NCI-H2171 (cell line): Measurements from ENCODE around the gene TSPOAP1.

ENCODE experiments used
- DNase-seq: peaks from one replicate; lab custom pipeline; 2025; lab: John Stamatoyannopoulos, UW

TSPOAP1 gene, protein sequence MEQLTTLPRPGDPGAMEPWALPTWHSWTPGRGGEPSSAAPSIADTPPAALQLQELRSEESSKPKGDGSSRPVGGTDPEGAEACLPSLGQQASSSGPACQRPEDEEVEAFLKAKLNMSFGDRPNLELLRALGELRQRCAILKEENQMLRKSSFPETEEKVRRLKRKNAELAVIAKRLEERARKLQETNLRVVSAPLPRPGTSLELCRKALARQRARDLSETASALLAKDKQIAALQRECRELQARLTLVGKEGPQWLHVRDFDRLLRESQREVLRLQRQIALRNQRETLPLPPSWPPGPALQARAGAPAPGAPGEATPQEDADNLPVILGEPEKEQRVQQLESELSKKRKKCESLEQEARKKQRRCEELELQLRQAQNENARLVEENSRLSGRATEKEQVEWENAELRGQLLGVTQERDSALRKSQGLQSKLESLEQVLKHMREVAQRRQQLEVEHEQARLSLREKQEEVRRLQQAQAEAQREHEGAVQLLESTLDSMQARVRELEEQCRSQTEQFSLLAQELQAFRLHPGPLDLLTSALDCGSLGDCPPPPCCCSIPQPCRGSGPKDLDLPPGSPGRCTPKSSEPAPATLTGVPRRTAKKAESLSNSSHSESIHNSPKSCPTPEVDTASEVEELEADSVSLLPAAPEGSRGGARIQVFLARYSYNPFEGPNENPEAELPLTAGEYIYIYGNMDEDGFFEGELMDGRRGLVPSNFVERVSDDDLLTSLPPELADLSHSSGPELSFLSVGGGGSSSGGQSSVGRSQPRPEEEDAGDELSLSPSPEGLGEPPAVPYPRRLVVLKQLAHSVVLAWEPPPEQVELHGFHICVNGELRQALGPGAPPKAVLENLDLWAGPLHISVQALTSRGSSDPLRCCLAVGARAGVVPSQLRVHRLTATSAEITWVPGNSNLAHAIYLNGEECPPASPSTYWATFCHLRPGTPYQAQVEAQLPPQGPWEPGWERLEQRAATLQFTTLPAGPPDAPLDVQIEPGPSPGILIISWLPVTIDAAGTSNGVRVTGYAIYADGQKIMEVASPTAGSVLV (N-terminal part only)

DNA sequence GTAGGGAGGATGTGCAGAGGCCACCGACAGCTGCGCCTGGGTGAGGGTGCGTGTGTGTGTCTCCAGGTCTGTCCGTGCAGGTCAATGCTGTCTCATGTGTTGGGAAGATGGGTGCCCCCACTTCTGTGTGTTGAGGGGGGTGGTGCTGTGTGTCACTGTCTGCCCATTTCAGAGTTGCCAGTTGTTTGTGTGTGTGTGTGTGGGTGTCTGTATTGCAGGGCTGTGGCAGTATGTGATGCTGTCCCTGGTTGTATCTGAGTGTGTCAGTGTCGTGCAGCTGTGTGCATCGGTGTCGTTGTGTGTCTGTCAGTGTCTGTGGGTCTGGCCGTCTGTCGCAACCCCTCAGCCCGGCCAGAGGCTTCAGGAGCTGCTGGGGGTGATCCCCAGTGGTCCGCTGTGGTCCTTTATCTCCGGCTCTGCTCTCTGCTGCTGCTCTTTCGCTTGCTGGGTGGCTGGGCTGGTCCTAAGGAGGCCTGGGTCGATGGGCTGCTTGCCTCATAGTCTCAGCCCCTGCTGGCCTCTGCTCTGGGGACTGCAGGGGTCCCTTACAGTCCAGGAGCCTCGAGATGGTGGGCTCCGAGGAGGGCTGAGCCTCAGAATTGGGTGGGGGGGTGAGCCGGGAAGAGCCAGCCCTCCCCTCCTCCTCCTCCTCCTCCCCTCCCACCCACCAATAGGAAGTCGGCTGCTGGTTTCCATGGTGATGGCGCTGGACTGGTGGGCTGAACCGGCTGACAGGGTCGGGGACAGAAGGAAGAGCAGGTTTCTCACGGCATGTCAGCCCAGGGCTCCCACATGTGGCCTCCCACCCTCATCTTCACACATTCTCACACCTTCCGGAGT, at the start of gene TSPOAP1:
TSS of gene TSPOAP1 (minus strand) at position 601 of the 840 bp plus-strand sequence. CDS start 875 bp downstream, outside the sequence.
- DNase-seq, result no peak

DNA sequence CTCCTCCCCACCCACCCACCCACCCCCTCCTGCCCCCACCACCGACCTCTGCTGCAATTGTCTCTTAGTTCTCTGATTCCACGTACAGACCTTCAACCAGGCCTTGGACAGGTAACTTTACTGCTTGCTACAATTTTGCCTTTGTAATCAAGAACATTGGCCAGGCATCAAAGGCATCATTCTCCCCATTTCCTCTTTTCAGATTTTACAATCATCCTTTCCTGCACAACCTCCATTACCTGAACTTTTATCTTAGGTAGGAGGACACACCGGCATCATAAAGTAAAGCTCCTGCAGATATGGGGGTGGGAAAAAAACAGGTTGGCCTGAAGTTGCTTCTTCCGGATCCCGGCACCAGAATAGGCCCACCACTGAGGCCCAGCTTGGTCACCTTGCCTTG, 49.1 kb upstream of the TSPOAP1 start:
- DNase-seq, result no peak

DNA sequence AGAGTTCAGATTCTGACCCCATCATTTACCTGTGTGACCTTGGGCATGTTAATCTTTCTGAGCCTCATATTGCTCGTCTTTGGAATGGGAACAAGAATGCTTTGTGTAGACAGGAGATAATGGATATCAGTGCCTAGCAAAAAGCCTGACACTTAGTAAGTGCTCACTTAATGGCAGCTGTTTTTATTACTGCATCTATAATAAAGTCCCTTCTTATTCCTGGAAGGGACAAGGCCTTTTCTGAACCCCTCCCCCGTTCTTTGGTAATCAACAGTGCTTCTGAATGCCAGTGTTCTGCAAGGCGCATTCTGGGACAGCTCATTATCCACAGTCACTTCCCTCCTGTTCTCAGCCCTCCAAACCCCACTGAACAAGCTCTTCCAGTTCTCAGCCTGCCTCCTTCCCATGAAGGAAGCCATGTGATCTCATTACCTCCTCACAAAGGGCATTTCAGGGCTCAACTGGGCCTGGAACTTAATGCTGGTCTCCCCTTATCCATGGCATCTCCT, 48.6 kb upstream of the TSPOAP1 start:
- no peak for DNase-seq

DNA sequence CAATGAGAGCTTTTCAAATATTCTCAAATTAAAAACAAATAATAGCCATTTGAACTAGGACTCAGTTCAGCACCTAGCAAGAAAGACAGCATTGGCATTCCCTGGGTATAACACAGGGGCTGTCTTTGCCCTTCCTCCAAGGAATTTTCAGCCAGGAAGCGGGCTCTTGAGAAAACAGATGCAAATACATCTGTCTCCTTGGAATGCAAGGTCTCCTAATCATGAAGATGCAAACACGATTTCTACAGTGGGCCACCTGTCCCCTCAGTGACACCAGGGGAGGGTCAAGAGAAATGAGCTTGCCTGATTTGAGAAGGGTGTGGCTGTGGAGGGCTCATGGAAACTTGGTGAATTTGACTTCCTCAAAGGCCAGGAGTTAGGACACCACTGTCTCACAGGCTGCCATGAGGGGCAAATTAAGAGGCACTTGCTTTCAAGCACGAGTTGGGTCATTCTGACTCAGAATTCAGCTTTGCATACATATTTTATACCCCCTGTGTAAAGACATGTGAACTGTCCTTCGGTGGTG, 47.9 kb upstream of the TSPOAP1 start:
- no peak for DNase-seq

DNA sequence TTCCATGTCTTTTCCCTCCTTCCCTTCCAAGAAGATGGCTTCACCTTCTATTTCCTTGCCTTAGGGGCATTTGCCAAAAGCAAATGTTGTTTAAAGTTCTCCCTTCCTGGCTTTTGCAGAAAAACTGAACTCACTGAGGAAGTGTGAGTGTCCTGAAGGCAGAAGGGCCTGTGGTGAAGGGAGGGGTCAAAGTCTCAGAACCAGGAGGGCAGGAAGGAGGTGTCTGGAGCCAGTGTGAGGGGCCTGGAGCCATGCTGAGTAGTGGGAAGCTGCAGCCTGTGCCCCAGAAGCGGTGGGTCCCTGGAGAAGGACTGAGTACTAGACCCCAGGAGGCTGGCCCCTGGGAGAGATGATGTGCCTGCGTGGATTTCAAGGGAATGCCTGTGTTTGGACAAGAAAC, 47.2 kb upstream of the TSPOAP1 start:
- DNase-seq, result no peak

GRCh38 chr17:58375256-58375655, 46.7 kb upstream of the TSPOAP1 start:
- no peak for DNase-seq

DNA sequence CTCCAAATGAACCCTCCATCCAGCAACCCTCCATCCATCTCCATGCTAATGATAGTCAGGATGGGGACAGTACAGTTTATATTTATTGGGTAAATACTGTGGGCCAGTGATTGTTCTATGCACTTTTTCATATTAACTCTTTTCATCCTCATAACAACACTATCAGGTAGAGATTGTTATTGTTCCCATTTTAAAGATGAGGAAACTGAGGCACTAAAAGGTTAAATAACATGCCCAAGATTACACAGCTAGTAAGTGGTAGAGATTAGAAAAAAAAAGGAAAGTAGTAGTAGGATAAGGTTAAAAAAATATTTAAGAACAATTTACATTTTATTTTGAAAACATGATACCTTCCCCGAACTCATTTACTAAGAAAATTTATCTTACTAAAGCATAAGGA, 45.3 kb upstream of the TSPOAP1 start:
- no peak for DNase-seq

GRCh38 chr17:58373003-58373402, 44.4 kb upstream of the TSPOAP1 start:
- no peak for DNase-seq

DNA sequence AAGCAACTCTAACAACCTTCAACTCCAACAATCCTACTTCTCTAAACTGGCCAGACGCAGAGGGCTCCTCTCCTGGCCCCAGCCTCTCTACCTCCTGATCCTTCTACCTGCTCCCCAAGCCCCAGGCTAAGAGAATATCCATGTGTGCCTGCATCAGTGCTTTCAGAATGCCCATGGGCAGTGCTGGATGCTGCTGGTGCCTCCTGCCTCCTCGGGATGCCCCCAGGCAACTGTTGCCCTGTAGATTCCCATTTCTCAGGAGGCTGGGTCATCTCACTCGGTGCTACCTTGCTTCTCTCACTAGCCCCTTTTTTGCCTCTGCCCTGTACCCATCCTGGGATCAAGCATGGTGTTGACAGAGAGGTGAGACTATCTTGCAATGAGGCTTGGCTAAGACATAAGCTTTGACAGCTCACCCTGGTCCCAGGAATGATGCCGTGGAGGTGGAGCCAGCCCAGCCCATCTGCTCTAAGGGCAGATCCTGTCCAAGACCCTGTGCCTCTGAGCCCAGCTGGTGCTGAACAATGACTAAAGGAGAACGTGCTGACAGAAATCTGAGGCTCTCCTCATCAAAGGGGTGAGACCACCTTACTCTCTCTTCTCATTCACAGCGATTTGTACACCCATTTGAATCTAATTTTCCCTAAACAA, 42.8 kb upstream of the TSPOAP1 start:
- no peak for DNase-seq

GRCh38 chr17:58370716-58371115, 42.1 kb upstream of the TSPOAP1 start:
- no peak for DNase-seq

DNA sequence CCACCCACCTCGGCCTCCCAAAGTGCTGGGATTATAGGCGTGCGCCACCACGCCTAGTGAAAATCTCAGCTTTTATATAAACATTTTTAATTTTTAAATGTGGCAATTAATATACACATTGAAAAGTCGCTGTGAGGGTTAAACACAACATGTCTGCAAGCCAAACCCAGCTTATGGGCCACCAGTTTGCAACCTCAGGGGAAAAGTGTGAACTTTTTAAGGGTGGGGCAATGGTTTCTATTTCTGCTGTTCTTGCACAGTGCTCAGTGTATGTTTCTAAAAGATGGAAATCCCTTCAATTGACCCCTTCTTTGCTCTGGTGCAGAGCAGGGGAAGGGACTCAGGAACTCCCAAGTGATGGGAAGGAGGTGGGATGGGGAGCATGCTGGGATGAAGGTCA, 41.7 kb upstream of the TSPOAP1 start:
- no peak for DNase-seq

DNA sequence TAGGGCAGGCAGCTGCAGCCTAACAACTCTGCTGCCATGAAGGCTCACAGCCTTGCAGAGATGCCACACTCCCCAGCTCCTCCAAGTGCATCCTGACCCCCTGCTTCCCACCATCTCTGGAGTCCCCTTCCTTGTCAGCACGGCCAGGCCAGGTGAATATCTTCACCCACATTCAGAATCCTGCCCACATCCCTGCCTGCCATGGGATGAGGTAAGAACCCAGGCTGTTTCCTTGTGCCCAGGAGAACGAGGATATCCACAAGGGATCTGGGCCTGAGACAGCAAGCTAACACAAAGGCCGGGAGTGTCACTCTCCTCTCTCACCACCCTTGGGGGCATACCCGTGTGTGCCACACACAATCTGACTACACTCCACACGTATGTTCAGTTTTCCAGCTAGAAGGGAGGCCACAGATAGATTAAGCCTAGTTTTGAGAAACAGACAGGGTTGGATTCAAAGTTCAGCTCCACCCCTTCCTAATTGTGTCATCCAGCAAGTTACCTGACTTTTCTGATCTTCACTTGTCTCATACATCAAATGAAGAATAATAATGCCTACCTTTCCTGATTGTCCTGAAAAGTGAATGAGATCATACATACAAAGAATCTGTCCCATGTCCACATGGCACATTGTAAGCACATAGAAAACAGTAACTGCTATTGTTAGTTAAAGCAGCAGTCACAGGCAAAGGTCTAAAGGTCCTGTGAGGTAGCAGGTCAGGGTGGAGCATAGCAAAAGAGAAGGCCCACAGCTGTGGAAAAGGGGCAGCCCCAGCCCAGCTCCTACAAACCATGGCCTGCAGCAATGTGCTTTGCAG, 40.8 kb upstream of the TSPOAP1 start:
- no peak for DNase-seq

DNA sequence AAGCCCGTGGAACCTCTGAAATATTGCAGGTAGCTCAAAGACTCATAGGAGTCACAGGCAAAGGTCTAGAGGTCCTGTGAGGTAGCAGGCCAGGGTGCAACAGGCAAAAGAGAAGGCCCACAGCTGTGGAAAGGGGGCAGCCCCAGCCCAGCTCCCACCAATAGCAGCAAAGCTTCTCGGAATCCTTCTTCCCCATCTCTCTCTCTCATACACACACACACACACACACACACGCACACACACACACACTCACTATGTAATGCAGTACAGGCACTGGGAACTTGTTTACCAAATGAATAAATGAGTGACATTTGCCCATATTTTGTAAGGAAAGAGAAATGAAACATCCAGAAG, 40.2 kb upstream of the TSPOAP1 start:
- DNase-seq, result no peak

- no peak for DNase-seq
Observed at GRCh38 chr17:58367461-58367860, 38.9 kb upstream of the TSPOAP1 start.

DNA sequence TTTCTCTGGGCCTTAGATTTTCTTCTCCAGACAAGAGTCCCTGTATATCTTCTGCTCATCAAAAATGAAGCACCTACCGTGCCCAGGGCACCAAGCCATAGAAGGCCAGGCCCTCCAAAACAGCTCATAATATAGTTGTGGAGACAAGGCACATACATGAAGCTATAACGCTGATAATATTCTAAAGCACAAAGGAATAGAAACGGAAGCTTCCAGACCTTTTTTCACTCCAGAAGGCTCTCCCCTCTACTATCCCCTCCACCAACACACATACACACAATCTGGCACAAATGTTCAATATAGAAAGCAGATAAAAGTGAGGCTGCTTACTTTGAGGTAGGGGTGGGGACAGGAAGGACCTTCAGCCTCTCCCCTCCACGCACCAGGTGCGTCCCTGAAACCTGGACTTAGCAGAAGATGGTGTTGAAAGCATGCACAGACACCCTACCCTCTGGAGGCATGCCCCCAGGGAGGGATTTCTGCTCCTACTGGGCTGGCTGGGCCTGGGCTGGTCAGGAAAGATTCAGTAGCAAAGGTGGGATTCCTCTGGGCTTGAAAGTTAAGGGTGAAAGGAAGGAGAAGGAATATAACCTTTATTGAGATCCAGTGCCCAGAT, 37.5 kb upstream of the TSPOAP1 start:
- no peak for DNase-seq

DNA sequence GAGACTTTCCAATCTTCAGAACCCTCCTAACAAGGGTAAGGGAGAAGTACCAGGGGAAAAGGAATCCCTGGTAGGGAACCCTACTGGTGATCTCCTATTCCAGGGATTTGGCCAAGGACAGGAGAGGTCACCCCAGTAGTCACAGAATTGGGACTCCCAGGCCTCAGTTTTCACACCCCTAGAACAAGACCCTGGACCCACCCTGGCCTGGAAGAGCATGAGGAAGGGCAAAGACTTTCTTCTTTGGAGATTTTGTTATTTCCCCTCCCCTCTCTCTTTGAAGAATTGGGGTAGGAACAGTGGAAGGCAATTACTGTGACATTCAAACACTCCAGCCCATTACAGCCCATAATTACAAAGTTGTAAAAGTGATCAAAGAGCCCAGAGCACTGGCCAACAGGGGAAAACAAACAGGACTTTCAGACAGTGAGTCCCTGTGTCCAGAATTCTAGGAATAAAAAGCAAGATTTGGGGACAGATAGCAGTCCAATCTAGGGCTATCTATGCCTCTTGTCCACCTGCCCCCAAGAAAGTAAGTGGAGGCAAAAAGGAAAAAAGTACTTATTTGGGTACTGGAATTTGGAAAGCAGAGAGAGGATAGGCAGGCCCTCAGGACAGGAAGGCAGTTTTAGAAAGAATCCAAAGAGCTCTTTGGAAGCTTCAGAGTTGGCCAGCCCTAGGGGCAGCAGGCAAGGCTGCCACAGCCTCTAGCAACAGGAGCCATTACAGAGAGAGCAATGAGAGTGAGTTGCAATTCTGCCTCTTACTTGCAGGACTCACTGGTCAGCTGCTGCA, 36.8 kb upstream of the TSPOAP1 start:
- DNase-seq, result no peak

GRCh38 chr17:58364270-58364942, 35.8 kb upstream of the TSPOAP1 start:
- no peak for DNase-seq
